ENCODE results near the gene DPYSL5. TPM values are rescaled to one million over a fixed set of nuclear protein-coding genes. Genes with fewer than 3 reads are reported as not detected.
"Not testable (repeated sequence)": the region's sequence is repeated elsewhere in the genome, so short reads cannot be mapped to it uniquely, and the experiment has no call there.

Gene DPYSL5
- total and polyA plus RNA-seq, 4 donors, result not detected

- ATAC-seq (ENCODE audit: low FRiP score), result no peak
- intact Hi-C loops (cut with DNase I), result loop anchor here in 1 of 2 donors (5.0 kb wide), 1 partner anchor 74 kb away; the partner anchor contains the start of gene DPYSL5
- no peaks in the 10 kb centered on the region for H3K27me3 ChIP-seq (ENCODE audit: control insufficient read depth in 1 of 2, insufficient read depth in 2 of 2, low read length in 1 of 2)
- H3K36me3 ChIP-seq (ENCODE audit: control insufficient read depth in 1 of 2, insufficient read depth in 2 of 2, low read length in 1 of 2), result no peaks in the 10 kb centered on the region
- H3K27ac ChIP-seq (ENCODE audit: low read depth in 1 of 2, low read length in 2 of 2), result no peak overlapping the region
- 91 to 94% methylated on average over 5 of the region's 5 CpGs for WGBS, 2 donors
- DNase-seq, result no peak
- H3K4me3 ChIP-seq (ENCODE audit: low read length in 2 of 2), result no peak overlapping the region
- no peaks in the 10 kb centered on the region for H3K4me1 ChIP-seq (ENCODE audit: control insufficient read depth in 1 of 2, insufficient read depth in 2 of 2, low read length in 2 of 2)
- H3K9me3 ChIP-seq (ENCODE audit: control insufficient read depth, low read length), result no peaks in the 10 kb centered on the region
Measured at GRCh38 chr2:26921323-26921722, 73.4 kb downstream of the DPYSL5 start.

GRCh38 chr2:26922405-26923188 is 74.7 kb downstream of the DPYSL5 start:
- DNase-seq, result peak in 1 of 2 donors; percentile 72
- no peaks in the 10 kb centered on the region for H3K27me3 ChIP-seq (ENCODE audit: control insufficient read depth in 1 of 2, insufficient read depth in 2 of 2, low read length in 1 of 2)
- no peaks in the 10 kb centered on the region for H3K4me1 ChIP-seq (ENCODE audit: control insufficient read depth in 1 of 2, insufficient read depth in 2 of 2, low read length in 2 of 2)
- no peaks in the 10 kb centered on the region for H3K36me3 ChIP-seq (ENCODE audit: control insufficient read depth in 1 of 2, insufficient read depth in 2 of 2, low read length in 1 of 2)
- no peak for ATAC-seq (ENCODE audit: low FRiP score)
- intact Hi-C loops (cut with DNase I), result loop anchor here in 1 of 2 donors (5.0 kb wide), 1 partner anchor 75 kb away; the partner anchor contains the start of gene DPYSL5
- no peaks in the 10 kb centered on the region for H3K9me3 ChIP-seq (ENCODE audit: control insufficient read depth, low read length)
- no peak overlapping the region for H3K4me3 ChIP-seq (ENCODE audit: low read length in 2 of 2)
- 8 to 14% methylated on average over 8 of the region's 8 CpGs for WGBS, 2 donors
- no peak overlapping the region for H3K27ac ChIP-seq (ENCODE audit: low read depth in 1 of 2, low read length in 2 of 2)

GRCh38 chr2:26923189-26923466 is 75.2 kb downstream of the DPYSL5 start:
- not testable (repeated sequence) for H3K27me3 ChIP-seq (ENCODE audit: control insufficient read depth in 1 of 2, insufficient read depth in 2 of 2, low read length in 1 of 2); H3K4me3 ChIP-seq (ENCODE audit: low read length in 2 of 2); ATAC-seq (ENCODE audit: low FRiP score); H3K4me1 ChIP-seq (ENCODE audit: control insufficient read depth in 1 of 2, insufficient read depth in 2 of 2, low read length in 2 of 2); DNase-seq; H3K27ac ChIP-seq (ENCODE audit: low read depth in 1 of 2, low read length in 2 of 2); H3K9me3 ChIP-seq (ENCODE audit: control insufficient read depth, low read length); H3K36me3 ChIP-seq (ENCODE audit: control insufficient read depth in 1 of 2, insufficient read depth in 2 of 2, low read length in 1 of 2)
- WGBS, 2 donors, result 83 to 84% methylated on average over 1 of the region's 1 CpG
- intact Hi-C loops (cut with DNase I), result loop anchor here in 1 of 2 donors (5.0 kb wide), 1 partner anchor 76 kb away; the partner anchor contains the start of gene DPYSL5

- Histone ChIP-seq H3K4me3 (ENCODE audit: low read length in 2 of 2) (no peak overlapping the region), H3K36me3 (ENCODE audit: control insufficient read depth in 1 of 2, insufficient read depth in 2 of 2, low read length in 1 of 2) (no peaks in the 10 kb centered on the region), H3K27ac (ENCODE audit: low read depth in 1 of 2, low read length in 2 of 2) (no peak overlapping the region), H3K9me3 (ENCODE audit: control insufficient read depth, low read length) (no peaks in the 10 kb centered on the region), H3K4me1 (ENCODE audit: control insufficient read depth in 1 of 2, insufficient read depth in 2 of 2, low read length in 2 of 2) (no peaks in the 10 kb centered on the region), H3K27me3 (ENCODE audit: control insufficient read depth in 1 of 2, insufficient read depth in 2 of 2, low read length in 1 of 2) (no peaks in the 10 kb centered on the region)
- intact Hi-C loops (cut with DNase I), result loop anchor here in 1 of 2 donors (5.0 kb wide), 1 partner anchor 77 kb away; the partner anchor contains the start of gene DPYSL5
- DNase-seq (no peak), ATAC-seq (ENCODE audit: low FRiP score) (no peak)
- 95% methylated on average over 14 of the region's 14 CpGs for WGBS, 2 donors
Measured at GRCh38 chr2:26924731-26925099, 76.8 kb downstream of the DPYSL5 start.

- Histone ChIP-seq H3K4me3 (ENCODE audit: low read length in 2 of 2) (no peak overlapping the region), H3K27ac (ENCODE audit: low read depth in 1 of 2, low read length in 2 of 2) (no peak overlapping the region), H3K36me3 (ENCODE audit: control insufficient read depth in 1 of 2, insufficient read depth in 2 of 2, low read length in 1 of 2) (no peaks in the 10 kb centered on the region), H3K27me3 (ENCODE audit: control insufficient read depth in 1 of 2, insufficient read depth in 2 of 2, low read length in 1 of 2) (no peaks in the 10 kb centered on the region), H3K9me3 (ENCODE audit: control insufficient read depth, low read length) (no peaks in the 10 kb centered on the region), H3K4me1 (ENCODE audit: control insufficient read depth in 1 of 2, insufficient read depth in 2 of 2, low read length in 2 of 2) (no peaks in the 10 kb centered on the region)
- DNase-seq (no peak), ATAC-seq (ENCODE audit: low FRiP score) (peak; percentile 38)
- intact Hi-C loops (cut with DNase I), result no loop called here
- WGBS, 2 donors, result 64 to 68% methylated on average over 9 of the region's 9 CpGs
Measured at GRCh38 chr2:26925100-26925791, 77.3 kb downstream of the DPYSL5 start.

- WGBS, 2 donors, result 94 to 95% methylated on average over 9 of the region's 9 CpGs
- intact Hi-C loops (cut with DNase I), result no loop called here
Measured at GRCh38 chr2:26927221-26927620, 79.3 kb downstream of the DPYSL5 start.

GRCh38 chr2:26932974-26933373 is 85.0 kb downstream of the DPYSL5 start:
- no peak for ATAC-seq (ENCODE audit: low FRiP score)
- intact Hi-C loops (cut with DNase I), result no loop called here
- 74 to 75% methylated on average over 11 of the region's 11 CpGs for WGBS, 2 donors

More at GRCh38 chr2:26927221-26927620, 79.3 kb downstream of the DPYSL5 start:
- H3K27ac ChIP-seq (ENCODE audit: low read depth in 1 of 2, low read length in 2 of 2), result no peak overlapping the region
- H3K27me3 ChIP-seq (ENCODE audit: control insufficient read depth in 1 of 2, insufficient read depth in 2 of 2, low read length in 1 of 2), result no peaks in the 10 kb centered on the region
- no peak overlapping the region for H3K4me3 ChIP-seq (ENCODE audit: low read length in 2 of 2)
- H3K4me1 ChIP-seq (ENCODE audit: control insufficient read depth in 1 of 2, insufficient read depth in 2 of 2, low read length in 2 of 2), result no peaks in the 10 kb centered on the region
- no peak for ATAC-seq (ENCODE audit: low FRiP score)
- no peaks in the 10 kb centered on the region for H3K9me3 ChIP-seq (ENCODE audit: control insufficient read depth, low read length)
- no peaks in the 10 kb centered on the region for H3K36me3 ChIP-seq (ENCODE audit: control insufficient read depth in 1 of 2, insufficient read depth in 2 of 2, low read length in 1 of 2)
- peak in 1 of 2 donors; percentile 56 for DNase-seq

GRCh38 chr2:26933431-26934334 is 85.8 kb downstream of the DPYSL5 start:
- Histone ChIP-seq H3K4me3 (ENCODE audit: low read length in 2 of 2) (no peak overlapping the region), H3K4me1 (ENCODE audit: control insufficient read depth in 1 of 2, insufficient read depth in 2 of 2, low read length in 2 of 2) (no peaks in the 10 kb centered on the region), H3K27ac (ENCODE audit: low read depth in 1 of 2, low read length in 2 of 2) (no peak overlapping the region), H3K9me3 (ENCODE audit: control insufficient read depth, low read length) (no peaks in the 10 kb centered on the region), H3K36me3 (ENCODE audit: control insufficient read depth in 1 of 2, insufficient read depth in 2 of 2, low read length in 1 of 2) (no peaks in the 10 kb centered on the region), H3K27me3 (ENCODE audit: control insufficient read depth in 1 of 2, insufficient read depth in 2 of 2, low read length in 1 of 2) (no peaks in the 10 kb centered on the region)
- ATAC-seq (ENCODE audit: low FRiP score) (peak; percentile 19), DNase-seq (no peak)
- 85 to 89% methylated on average over 16 of the region's 16 CpGs for WGBS, 2 donors
- intact Hi-C loops (cut with DNase I), result no loop called here

More at GRCh38 chr2:26932974-26933373, 85.0 kb downstream of the DPYSL5 start:
- Histone ChIP-seq H3K27me3 (ENCODE audit: control insufficient read depth in 1 of 2, insufficient read depth in 2 of 2, low read length in 1 of 2) (no peaks in the 10 kb centered on the region), H3K9me3 (ENCODE audit: control insufficient read depth, low read length) (no peaks in the 10 kb centered on the region), H3K27ac (ENCODE audit: low read depth in 1 of 2, low read length in 2 of 2) (no peak overlapping the region), H3K4me1 (ENCODE audit: control insufficient read depth in 1 of 2, insufficient read depth in 2 of 2, low read length in 2 of 2) (no peaks in the 10 kb centered on the region), H3K36me3 (ENCODE audit: control insufficient read depth in 1 of 2, insufficient read depth in 2 of 2, low read length in 1 of 2) (no peaks in the 10 kb centered on the region), H3K4me3 (ENCODE audit: low read length in 2 of 2) (no peak overlapping the region)
- DNase-seq, result peak in 1 of 2 donors; percentile 51
